ENCODE results near the gene FCER2. TPM values are rescaled to one million over a fixed set of nuclear protein-coding genes. Genes with fewer than 3 reads are reported as not detected.

FCER2 gene
- total and polyA plus RNA-seq, 2 of the 13 experiments (the other 11 are each of a cell fraction or from before 2014, with no cell fraction given) = not detected

- TF ChIP-seq NR0B2 (CRISPR knock-in tag; IDR thresholded peaks at IDR 0.05) = peak; percentile 40; the same call in 1 of the 2 replicates
- no peak for TF ChIP-seq ZNF510 (CRISPR knock-in tag; IDR thresholded peaks at IDR 0.05; ENCODE audit: low read depth)
- TF ChIP-seq NR2C2 (CRISPR knock-in tag; IDR thresholded peaks at IDR 0.05; ENCODE audit: borderline replicate concordance) = no peak; the same call in 1 of the 2 replicates
- no peak for TF ChIP-seq CBX5 (CRISPR knock-in tag; IDR thresholded peaks at IDR 0.05; ENCODE audit: borderline replicate concordance)
- no peak for TF ChIP-seq FOXM1 (CRISPR knock-in tag; IDR thresholded peaks at IDR 0.05)
- TF ChIP-seq MXI1 (IDR thresholded peaks at IDR 0.05; ENCODE audit: borderline replicate concordance, low read depth, low read length) = peak; percentile 62; the same call in 1 of the 3 replicates
- no peak for TF ChIP-seq MAFK (conservative IDR thresholded peaks at IDR 0.05 in 1 of 2, IDR thresholded peaks at IDR 0.05 in 1 of 2; ENCODE audit: low read length in 2 of 2)
- TF ChIP-seq IRF9 (CRISPR knock-in tag; IDR thresholded peaks at IDR 0.05; ENCODE audit: borderline replicate concordance) = peak; percentile 77; the same call in 1 of the 2 replicates
- peak; percentile 60; the same call in 1 of the 2 replicates for TF ChIP-seq GABPB1 (CRISPR knock-in tag; IDR thresholded peaks at IDR 0.05)
- TF ChIP-seq, protein P1, sequence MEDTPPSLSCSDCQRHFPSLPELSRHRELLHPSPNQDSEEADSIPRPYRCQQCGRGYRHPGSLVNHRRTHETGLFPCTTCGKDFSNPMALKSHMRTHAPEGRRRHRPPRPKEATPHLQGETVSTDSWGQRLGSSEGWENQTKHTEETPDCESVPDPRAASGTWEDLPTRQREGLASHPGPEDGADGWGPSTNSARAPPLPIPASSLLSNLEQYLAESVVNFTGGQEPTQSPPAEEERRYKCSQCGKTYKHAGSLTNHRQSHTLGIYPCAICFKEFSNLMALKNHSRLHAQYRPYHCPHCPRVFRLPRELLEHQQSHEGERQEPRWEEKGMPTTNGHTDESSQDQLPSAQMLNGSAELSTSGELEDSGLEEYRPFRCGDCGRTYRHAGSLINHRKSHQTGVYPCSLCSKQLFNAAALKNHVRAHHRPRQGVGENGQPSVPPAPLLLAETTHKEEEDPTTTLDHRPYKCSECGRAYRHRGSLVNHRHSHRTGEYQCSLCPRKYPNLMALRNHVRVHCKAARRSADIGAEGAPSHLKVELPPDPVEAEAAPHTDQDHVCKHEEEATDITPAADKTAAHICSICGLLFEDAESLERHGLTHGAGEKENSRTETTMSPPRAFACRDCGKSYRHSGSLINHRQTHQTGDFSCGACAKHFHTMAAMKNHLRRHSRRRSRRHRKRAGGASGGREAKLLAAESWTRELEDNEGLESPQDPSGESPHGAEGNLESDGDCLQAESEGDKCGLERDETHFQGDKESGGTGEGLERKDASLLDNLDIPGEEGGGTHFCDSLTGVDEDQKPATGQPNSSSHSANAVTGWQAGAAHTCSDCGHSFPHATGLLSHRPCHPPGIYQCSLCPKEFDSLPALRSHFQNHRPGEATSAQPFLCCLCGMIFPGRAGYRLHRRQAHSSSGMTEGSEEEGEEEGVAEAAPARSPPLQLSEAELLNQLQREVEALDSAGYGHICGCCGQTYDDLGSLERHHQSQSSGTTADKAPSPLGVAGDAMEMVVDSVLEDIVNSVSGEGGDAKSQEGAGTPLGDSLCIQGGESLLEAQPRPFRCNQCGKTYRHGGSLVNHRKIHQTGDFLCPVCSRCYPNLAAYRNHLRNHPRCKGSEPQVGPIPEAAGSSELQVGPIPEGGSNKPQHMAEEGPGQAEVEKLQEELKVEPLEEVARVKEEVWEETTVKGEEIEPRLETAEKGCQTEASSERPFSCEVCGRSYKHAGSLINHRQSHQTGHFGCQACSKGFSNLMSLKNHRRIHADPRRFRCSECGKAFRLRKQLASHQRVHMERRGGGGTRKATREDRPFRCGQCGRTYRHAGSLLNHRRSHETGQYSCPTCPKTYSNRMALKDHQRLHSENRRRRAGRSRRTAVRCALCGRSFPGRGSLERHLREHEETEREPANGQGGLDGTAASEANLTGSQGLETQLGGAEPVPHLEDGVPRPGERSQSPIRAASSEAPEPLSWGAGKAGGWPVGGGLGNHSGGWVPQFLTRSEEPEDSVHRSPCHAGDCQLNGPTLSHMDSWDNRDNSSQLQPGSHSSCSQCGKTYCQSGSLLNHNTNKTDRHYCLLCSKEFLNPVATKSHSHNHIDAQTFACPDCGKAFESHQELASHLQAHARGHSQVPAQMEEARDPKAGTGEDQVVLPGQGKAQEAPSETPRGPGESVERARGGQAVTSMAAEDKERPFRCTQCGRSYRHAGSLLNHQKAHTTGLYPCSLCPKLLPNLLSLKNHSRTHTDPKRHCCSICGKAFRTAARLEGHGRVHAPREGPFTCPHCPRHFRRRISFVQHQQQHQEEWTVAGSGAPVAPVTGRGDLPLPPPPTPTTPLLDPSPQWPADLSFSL (CRISPR knock-in tag; IDR thresholded peaks at IDR 0.05) = no peak
- no peak for TF ChIP-seq ZNF572 (CRISPR knock-in tag; IDR thresholded peaks at IDR 0.05)
- no peak for TF ChIP-seq HMG20A (CRISPR knock-in tag; IDR thresholded peaks at IDR 0.05; ENCODE audit: borderline replicate concordance)
- TF ChIP-seq TEF (CRISPR knock-in tag; IDR thresholded peaks at IDR 0.05) = no peak
- no peak for TF ChIP-seq ZNF256 (CRISPR knock-in tag; conservative IDR thresholded peaks at IDR 0.05)
- TF ChIP-seq NFKB2 (CRISPR knock-in tag; IDR thresholded peaks at IDR 0.05; ENCODE audit: borderline replicate concordance) = no peak
- no peak for TF ChIP-seq AGO2 (optimal IDR thresholded peaks at IDR 0.05; ENCODE audit: low read depth, low read length)
- peak; percentile 29; the same call in 1 of the 2 replicates for TF ChIP-seq ZSCAN21 (CRISPR knock-in tag; IDR thresholded peaks at IDR 0.05; ENCODE audit: borderline replicate concordance)
- no peak for TF ChIP-seq NR2F6 (IDR thresholded peaks at IDR 0.05)
- TF ChIP-seq NR2F6 (CRISPR knock-in tag; IDR thresholded peaks at IDR 0.05) = no peak
- TF ChIP-seq ZNF777 (CRISPR knock-in tag; IDR thresholded peaks at IDR 0.05) = peak; percentile 96
- no peak for TF ChIP-seq REL (CRISPR knock-in tag; conservative IDR thresholded peaks at IDR 0.05)
These were observed 21.2 kb downstream of the FCER2 start, which contains the start of gene TRAPPC5 (continued) for GRCh38 chr19:7680606-7681339.
